ENCODE measurements around the gene RNF8.
"Not testable (repeated sequence)": the region's sequence is repeated elsewhere in the genome, so short reads cannot be mapped to it uniquely, and the experiment has no call there.

Gene RNF8

DNA sequence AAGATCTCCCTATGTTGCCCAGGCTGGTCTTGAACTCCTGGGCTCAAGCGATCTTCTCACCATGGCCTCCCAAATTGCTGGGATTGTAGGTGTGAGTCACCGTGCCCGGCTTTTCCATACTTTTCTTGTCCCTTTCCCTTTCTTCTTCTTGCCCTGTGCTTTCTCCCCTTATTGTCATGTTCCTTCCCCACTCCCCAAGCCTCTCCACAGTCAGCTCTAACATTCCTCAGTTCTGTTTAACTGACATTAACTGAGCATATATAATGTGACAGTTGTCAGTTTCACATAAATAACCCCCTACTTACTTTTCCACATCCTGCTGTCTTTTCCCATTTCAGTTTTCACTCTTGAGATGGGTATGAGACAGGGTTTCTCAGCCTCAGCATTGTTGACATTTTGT, 9.5 kb upstream of the RNF8 start:
- ChIA-PET CTCF (no interaction called here), POLR2A (ENCODE audit: low non-redundant PET) (interaction anchor here (0.6 kb wide), 1 partner anchor 995 kb away, joined by 3 read pairs; no protein-coding TSS in a partner anchor)
- TF ChIP-seq, protein P1, sequence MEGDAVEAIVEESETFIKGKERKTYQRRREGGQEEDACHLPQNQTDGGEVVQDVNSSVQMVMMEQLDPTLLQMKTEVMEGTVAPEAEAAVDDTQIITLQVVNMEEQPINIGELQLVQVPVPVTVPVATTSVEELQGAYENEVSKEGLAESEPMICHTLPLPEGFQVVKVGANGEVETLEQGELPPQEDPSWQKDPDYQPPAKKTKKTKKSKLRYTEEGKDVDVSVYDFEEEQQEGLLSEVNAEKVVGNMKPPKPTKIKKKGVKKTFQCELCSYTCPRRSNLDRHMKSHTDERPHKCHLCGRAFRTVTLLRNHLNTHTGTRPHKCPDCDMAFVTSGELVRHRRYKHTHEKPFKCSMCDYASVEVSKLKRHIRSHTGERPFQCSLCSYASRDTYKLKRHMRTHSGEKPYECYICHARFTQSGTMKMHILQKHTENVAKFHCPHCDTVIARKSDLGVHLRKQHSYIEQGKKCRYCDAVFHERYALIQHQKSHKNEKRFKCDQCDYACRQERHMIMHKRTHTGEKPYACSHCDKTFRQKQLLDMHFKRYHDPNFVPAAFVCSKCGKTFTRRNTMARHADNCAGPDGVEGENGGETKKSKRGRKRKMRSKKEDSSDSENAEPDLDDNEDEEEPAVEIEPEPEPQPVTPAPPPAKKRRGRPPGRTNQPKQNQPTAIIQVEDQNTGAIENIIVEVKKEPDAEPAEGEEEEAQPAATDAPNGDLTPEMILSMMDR (conservative IDR thresholded peaks at IDR 0.05; ENCODE audit: low read depth), result no peak
- DNase-seq (ENCODE audit: low spot score), result no peak
- no peak overlapping the region for H3K27ac ChIP-seq

DNA sequence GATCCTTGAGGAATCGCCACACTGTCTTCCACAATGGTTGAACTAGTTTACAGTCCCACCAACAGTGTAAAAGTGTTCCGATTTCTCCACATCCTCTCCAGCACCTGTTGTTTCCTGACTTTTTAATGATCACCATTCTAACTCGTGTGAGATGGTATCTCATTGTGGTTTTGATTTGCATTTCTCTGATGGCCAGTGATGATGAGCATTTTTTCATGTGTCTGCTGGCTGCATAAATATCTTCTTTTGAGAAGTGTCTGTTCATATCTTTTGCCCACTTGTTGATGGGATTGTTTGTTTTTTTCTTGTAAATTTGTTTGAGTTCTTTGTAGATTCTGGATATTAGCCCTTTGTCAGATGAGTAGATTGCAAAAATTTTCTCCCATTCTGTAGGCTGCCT, 8.0 kb upstream of the RNF8 start:
- CTCF ChIA-PET; POLR2A ChIA-PET (ENCODE audit: low non-redundant PET); DNase-seq (ENCODE audit: low spot score); H3K27ac ChIP-seq: not testable (repeated sequence)

DNA sequence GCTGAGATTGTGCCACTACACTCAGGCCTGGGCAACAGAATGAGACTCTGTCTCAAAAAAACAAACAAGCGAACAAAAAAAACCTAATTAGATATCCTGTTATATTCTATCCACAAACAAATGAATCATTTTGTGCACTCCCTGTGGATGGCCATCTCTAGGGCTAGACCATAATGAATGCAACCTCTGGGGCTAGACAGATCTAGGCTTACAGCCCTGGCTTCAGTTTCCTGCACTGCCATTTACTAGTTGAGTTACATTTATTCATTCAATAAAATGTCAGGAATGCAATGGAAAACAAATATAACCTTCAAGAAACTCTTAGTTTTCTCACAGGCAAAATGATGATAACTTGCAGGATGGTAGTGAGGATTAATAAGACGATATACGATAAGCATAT, 6.6 kb upstream of the RNF8 start:
- CTCF ChIA-PET, result interaction anchor here (0.7 kb wide), 1 partner anchor 33 kb away, joined by 3 read pairs; no protein-coding TSS in a partner anchor
- DNase-seq (ENCODE audit: low spot score), result no peak
- H3K27ac ChIP-seq, result no peak overlapping the region
- POLR2A ChIA-PET (ENCODE audit: low non-redundant PET), result no interaction called here
- TF ChIP-seq, protein P1 (conservative IDR thresholded peaks at IDR 0.05; ENCODE audit: low read depth), result no peak

DNA sequence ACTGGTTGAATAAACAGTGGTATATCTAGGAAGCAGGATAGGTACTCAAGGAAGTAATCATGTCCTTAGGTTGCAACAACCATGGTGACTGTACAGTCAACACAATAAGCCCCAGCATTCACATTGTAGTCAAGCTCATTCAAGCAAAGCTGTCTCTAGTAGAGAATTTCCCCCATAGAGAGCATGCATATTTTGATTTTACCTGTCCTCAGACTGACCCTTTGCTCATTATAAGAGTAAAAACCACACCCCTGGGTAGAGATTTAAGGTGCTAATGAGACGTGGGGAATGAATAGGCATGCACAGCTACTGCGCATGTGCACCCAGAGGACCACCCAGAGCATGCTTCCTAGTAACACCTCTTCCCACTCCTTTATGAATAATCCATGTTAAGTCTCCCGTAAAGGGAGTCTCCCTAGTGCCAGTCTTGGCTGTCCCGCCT, 6.1 kb upstream of the RNF8 start:
- ChIA-PET CTCF (no interaction called here), POLR2A (ENCODE audit: low non-redundant PET) (no interaction called here)
- TF ChIP-seq, protein P1 (conservative IDR thresholded peaks at IDR 0.05; ENCODE audit: low read depth), result no peak

DNA sequence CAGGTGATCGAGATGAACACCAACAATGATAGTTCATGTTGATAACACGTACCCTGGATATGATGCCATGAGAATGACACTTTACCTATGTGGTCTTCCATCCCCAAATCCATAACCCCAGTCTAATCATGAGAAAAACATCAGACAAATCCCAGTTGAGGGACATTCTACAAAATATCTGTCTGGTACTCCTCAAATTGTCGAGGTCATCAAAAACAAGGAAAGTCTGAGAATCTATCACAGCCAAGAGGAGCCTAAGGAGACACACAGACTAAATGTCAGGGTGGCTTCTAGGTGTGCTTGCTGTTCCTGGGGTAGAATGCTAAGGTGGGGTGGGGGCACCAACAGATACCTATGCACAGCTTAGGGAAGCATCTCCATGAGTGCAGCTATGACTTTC, 2.8 kb upstream of the RNF8 start:
- CTCF ChIA-PET, result no interaction called here
- POLR2A ChIA-PET (ENCODE audit: low non-redundant PET), result no interaction called here

More for the DNA sequence above, 6.1 kb upstream of the RNF8 start:
- DNase-seq (ENCODE audit: low spot score), result no peak
- H3K27ac ChIP-seq, result no peak overlapping the region

DNA sequence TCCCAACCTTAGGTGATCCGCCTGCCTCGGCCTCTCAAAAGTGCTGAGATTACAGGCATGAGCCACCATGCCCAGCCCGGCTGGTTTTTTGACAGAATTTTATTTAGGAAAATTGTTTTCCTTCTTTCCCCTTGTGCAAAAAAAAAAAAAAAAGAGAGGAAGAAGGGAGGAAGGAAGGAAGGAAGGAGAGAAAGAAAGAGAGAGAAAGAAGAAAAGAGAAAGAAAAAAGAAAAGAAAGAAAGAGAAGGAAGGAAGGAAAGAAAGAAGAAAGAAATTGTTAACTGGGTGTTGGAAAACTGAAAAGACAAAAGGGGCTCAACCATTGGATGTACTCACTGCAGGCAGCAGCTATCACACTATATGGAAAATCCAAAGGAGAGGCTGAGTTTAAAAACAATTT, 1.4 kb upstream of the RNF8 start:
- no peak for DNase-seq (ENCODE audit: low spot score)
- TF ChIP-seq, protein P1 (conservative IDR thresholded peaks at IDR 0.05; ENCODE audit: low read depth), result no peak
- POLR2A ChIA-PET (ENCODE audit: low non-redundant PET), result no interaction called here
- no peak overlapping the region for H3K27ac ChIP-seq
- CTCF ChIA-PET, result no interaction called here

More for the DNA sequence above, 2.8 kb upstream of the RNF8 start:
- no peak overlapping the region for H3K27ac ChIP-seq
- TF ChIP-seq, protein P1 (conservative IDR thresholded peaks at IDR 0.05; ENCODE audit: low read depth), result no peak
- DNase-seq (ENCODE audit: low spot score), result no peak

DNA sequence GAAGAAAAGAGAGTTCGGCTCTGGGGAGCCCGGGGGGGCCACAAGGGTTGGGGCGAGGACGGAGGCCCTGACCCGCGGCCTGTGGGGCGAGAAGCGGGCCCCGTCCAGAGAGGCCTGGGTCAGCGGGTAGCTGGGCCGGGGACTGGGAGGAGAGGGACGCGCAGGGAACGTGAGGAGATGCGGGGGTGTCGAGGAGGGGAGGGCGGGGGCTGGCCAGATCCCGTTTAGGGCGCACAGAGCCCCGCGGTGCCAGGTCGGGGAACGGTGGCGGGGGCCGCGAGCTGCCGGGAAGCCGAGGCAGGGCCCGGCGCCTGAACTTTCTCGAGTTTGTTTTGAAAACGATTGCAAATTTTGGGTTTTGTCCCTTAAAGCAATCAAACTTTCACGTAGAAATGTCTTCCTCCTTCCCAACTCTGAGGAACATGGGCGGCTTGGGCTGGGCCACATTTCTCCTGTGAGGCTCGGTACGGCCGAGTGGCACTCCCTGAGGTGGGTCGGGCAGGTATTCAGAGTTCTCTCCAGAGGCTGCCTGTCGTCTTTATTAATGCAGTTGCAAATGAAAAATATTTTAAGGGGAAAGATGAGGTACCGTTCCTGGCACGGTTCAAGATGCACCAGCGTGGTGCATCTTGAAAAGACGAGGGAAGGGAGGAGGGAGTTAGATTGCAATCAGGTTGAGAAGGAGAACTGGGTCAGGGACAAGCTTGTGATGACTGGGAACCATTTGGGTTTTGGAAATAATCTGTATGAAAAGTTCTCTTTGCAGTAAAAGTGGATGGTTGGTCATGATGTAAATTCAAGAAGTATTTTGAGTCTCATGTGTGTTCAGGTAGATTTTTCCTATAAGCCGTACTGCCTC, 972 bp downstream of the RNF8 start:
- TF ChIP-seq, protein P1 (conservative IDR thresholded peaks at IDR 0.05; ENCODE audit: low read depth), result no peak
- peak overlapping the region; percentile 71 for H3K27ac ChIP-seq
- DNase-seq (ENCODE audit: low spot score), result peak; percentile 57
- POLR2A ChIA-PET (ENCODE audit: low non-redundant PET), result interaction anchor here (0.9 kb wide), 1 partner anchor 8 kb away, joined by 4 read pairs; no protein-coding TSS in a partner anchor
- CTCF ChIA-PET, result interaction anchor here (0.6 kb wide), 1 partner anchor 27 kb away, joined by 3 read pairs; no protein-coding TSS in a partner anchor
